Measurements from ENCODE around the gene CELF4.

CELF4 gene

DNA sequence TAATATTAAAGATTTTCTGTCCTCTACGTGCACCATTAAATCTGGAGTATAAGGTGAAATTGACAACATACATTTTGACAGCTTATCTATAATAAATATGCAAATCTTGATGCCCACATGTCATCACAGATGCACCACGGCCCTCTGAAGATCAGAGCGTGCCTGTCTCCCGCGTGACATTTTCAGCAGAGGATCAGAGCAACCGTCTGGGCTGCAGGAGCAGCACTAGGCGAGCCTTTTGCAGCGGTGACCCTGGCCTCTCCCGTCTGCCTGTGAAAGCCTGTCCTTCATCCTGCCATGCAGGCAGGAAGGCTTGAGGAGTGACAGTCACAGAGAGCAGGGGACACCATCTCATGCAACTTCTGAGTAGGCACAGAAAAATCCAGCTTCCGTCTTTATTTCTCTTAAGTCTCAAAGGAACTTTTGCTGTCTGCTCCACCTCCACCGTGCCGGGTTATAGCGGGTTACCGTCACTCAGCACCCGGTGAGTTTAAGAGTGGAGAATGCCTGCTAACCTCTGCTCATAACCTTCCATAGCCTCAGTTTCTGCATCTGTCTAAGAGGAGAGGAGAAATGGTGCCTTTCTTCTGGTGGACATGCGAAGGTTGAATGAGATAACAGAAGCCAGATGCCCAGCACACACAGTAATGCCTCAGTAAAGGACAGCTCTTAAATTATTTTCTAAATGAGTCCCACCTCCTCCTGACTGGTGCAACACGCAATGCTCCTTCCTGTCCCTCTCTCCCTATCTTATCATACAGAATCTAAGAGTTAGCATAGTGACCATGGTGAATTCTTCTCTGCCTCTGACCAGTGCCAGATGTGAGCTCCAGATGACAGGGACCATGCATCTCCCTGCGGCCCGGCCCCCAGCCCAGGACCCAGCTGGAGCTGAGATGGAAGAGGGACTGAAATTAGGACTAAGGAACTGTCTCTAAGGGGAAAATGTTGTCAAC lies 43.8 kb downstream of the CELF4 start:
- DNase-seq, result no peak

DNA sequence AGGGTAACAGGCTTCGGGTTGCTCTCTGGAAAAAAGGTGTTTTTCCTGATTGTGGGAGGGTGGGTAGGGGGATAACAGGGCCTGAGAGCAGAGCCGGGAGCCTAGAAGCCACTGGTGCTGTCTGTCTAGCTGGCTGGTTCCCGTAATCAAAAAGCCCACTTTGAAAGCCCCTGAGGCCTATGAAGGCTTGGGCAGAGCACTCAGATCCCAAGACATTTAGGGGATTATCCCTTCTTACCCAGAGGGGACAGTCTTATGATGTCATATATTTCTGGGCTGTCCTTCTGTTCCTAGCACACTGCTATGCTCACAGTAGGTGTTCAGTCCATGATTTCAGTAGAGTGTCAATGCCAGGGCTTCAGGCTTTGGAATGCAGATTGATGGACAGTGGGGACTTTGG lies 45.1 kb downstream of the CELF4 start:
- no peak for DNase-seq

DNA sequence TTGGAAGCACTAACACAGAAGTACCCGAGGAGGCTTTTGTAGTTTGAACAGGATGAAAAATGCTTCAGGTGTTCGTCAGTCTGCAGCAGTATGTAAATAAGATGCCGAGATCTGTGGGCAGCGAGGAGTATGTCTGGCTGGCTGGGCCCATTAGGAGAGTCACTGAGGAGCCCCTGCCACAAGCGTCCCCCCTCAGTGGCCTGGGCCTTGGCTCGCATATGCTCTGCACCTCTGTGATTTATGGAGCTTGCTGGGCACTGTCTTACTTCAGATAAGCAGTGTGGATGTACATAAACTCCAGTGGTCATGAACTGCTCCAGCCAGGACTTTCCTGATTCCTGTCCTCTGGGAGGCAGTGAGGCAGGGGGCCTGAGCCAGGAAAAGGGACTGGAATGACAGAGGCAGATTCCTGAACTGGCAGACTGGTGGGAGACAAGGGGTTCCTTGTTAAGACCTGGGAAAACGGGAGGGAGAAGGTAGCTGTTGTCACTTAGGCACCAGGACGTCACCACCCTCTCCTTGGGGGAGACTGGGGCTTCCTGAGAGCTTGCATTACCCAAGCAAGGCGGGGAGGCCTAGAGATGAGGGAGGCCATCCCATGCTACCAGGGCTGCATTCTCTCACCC lies 46.0 kb downstream of the CELF4 start:
- DNase-seq, result no peak

DNA sequence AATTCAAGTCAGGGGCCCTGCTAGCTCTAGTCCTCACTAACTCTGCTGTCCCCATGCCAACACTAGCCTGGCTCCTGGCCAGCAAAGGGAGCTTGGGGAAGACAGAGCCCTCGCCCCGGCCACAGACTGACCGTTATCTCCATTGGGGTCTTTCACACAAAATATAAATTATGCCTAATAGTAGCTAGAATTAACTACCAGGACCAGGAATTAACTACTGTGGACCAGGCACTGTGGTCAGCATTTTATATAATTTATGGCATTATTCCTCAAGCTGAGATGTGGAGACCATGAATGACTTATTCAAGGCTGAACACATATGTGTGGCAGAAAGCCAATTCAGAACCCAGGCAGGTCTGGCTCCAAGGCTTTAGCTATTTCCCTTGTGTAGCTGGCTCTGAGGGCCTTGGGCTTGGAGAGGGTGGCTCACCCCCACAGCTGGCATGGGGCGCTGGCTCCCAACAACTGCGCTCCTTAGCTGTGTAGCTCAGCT lies 49.2 kb downstream of the CELF4 start:
- peak in 1 of 2 experiments; percentile 10 for DNase-seq

DNA sequence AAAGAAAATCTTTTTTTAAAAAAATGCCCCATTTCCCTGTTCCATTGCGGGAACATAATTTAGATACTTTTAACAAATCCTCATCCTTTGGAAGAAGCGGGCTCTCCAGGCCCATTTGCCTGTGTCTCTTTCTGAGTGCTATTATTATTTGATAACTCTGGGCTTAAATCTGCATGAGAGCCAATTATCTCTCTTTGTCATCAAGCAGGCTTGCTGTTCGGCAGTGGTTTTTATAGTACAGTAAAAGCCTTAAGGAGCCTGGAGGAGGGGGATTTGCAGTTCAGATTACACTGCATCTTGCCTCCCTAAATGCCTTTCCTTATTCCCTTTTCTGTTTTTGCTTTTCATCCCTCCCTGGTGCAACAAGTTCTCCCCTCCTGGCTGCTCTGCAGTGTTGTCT lies 50.6 kb downstream of the CELF4 start:
- DNase-seq, result no peak

DNA sequence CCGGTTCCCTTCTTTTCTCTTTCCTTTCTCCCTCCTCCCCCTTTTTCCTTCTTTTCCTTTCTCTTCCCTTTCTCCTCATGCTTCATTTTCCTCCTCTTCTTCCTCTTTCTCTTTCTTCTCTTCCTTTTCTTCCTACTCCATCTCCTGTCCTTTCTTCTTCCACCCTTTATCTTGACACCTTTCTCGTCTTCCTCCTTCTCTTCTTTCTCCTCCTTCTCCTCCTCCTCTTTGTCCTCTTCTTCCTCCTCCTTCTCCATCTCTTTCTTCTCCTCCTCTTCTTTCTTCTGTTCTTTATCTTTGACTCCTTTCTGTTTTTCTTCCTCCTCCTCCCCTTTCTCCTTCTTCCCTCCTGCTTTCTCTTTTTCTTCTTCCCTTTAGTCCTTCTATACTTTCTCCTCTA lies 53.2 kb downstream of the CELF4 start:
- no peak for DNase-seq

DNA sequence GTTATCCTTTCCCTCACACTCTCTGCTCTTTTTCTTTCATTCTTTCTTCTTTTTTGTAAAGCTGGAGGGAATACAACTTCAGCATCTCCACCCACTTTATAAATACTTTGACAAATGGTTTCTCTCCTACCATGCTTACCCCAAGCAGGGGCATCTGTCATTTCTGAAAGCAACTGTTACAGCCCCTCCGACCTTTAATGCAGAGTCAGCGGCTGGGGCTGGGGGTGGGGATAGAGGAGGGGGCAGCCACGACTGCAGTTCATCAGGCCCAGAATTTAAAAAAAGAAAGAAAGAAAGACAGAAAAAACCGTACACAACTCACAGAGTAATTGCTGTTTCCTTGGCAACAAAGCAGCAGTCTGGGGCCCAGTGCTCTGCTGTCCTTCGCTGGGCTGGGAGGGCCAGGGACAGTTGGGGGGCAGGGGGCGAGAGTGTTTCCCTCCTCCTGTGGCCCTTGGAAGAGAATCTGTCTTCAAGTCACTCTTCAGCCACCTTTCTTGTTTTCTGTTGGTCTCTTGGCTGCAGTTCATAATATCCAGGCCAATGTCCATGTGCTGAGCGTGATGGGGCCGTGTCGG lies 53.8 kb downstream of the CELF4 start:
- no peak for DNase-seq

DNA sequence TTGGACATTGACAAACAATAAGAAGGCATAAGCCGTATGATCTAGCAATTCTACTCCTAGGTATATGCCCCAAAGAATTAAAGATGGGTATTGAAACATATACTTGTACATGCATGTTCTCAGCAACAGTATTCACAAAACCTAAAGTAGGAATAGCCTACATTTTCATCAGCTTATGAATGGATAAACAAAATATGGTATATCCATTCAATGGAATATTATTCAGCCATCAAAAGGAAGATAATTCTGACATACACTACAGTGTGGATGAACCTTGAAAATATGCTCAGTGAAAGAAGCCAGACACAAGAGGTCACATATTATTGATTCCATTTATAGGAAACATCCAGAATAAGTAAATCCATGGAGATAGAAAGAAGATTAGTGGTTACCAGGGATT lies 56.0 kb downstream of the CELF4 start:
- DNase-seq, result no peak

DNA sequence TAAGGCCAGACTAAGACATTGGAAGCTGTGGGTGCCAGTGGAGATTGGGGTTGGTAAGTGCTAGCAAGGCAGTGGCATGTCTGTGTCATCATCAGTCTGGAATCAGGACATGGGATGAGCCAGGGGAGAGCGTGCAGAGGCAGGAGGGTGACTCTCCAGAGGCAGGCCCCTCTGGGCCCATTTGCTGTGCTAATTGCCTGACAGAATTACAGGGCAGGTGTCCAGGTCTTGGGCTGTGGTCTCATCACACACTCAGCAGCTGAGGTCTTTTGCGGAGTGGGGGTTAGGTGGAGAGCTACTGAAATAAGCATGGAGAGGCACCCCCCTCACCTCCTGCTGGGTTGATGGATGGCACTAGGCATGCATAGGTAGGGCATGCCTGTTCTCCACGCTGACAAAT lies 57.4 kb downstream of the CELF4 start:
- DNase-seq, result peak; percentile 87 to 93

DNA sequence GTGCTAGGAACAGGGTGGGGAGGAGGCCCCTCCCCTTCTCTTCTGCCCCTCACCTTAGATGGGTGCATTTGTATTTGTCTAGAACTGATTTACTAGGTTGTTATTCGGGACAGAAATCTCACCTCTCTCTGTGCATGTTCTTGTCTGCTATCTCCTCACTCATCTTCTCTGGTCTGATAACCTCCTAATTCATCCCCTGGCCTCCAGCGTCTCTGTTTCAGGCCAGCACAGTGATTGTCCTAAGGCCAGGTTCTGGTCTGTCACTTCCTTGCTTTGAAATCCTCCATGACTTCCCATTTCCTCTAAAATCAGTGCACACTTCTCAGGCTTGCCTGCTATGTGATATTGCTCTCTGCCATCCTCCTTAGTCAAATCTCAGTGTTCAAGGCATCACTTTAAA lies 58.4 kb downstream of the CELF4 start:
- no peak for DNase-seq

DNA sequence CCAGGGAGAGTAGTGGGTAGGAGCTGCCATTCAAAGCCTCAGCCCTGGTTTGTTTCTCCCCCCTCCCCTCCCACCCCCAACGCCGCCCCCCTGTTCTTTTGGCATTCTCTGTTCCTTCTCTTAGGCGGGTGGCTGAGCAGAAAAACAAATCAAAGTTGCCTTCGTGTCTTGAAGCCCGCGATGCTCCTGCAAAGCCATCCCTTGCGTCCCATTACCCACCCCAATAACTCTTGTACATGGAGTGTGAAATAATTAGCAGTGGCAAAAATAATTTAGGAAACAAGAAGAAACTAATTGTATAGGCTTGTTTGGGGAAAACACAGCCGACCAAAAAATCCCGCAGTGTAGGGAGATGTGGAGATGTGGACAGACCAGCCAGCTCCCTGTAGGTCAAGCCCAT lies 59.6 kb downstream of the CELF4 start:
- no peak for DNase-seq

DNA sequence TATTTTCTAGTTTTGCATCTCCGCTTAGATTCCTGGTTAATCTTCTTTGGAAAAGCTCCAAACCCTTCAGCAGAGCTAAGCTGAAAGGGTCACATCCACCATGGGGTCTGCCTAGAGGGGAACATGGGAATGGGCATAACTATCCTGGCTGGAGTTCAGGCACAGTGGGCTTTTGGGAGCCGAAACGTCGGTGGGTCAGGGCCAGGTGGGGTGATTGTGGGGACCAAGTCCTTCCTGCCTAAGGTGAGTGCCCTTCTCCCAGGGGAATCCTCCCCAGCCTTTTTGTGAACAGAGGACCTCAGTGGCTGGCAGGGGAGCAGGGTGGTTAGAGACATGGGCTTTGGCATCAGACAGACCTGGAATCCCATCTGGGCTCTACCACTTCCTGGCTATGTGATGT lies 60.3 kb downstream of the CELF4 start:
- DNase-seq, result no peak

DNA sequence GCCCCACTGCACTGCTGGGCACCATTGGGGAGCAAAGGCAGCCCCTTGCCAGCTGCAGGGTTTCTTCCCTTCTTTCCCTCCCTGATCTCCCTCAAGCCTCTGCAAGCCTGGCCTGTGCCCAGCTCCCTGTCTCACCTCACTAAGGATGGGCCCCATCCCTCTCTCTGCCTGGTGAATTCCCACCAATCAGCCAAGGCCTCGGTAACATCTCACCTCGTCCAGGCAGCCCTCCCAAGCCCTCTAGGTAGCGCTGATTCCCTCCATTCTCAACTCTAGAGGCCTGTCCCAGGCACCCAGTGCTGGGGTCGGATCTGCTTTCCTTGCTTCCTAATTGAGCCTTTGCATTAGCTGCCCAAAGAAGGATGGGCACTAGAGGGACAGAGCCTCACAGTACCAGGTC lies 63.0 kb downstream of the CELF4 start:
- DNase-seq, result no peak

DNA sequence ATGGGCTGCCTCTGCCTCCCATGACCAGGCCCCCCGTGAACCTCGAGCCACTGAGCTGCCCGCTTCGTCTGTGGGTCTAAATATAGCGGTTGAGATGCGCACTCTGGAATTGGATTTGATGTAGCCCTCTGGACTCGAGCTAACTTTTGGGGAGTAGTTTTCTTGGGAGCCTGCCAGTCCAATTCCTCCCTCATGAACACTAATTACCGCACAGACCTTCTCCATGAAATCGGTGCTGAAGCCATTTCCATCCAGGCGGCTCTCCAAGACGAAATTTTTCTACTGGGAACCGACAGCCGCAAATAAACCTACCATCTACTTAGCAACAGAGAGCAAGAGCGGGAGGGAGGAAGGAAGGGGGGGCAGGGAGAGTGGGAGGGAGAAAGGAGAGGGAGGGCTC lies 63.6 kb downstream of the CELF4 start:
- no peak for DNase-seq

DNA sequence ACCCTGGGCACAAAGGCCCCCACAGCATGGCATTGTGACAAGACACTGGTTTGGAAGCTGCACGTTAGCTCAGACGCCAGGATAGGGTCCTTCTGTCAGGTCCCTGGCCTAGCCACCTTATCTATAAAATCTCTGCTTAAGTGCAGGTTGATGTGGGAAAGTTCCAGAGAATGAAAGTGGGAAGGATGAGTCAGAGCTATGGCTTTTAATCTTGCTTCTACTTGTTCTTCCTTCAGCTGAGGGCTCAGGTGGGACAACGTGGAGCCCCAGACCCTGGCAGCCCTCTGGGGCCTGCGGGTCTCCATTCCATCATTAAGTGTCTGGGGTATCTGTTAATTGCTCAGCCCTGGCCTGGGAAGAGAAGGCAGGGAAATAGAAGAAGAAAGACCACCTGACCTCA lies 64.5 kb downstream of the CELF4 start:
- DNase-seq, result no peak

DNA sequence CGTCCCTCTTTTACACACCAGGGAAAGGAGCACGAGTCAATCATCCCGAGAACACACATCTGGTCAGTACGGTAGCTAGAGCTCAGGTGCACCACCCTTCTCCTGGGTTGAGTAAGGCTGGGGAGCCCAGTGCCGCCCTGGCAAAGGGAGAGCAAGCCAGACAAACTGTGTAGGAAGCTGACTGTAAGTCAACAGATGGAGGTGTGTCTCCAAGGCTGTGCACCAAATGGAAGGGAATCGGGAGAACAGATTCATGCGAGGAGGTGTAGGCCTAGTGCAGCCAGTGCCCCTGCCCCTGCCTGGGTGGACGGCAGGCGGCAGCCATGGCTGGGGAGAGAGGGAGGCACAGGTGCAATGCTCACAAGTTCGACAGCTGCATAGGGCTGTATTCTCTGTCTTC lies 65.7 kb downstream of the CELF4 start:
- DNase-seq, result no peak

DNA sequence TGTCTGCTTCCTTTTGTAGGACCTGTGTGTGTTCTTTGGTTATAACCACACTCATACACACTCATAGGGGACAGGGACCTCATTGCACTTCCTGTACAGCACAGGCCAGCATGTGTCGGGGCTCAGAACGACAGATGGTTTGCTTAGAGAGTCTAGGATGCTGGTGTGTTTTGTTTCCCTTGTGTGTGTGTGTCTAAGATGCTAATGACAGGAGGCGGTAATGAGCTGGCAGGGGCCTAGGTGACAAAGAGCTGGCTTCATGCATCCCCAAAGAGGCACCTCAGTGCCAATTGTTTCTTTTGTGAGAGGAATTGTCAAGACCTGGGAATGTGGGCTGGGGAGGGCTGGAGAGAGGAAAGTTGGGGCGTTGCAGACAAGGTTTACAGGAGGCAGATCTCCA lies 66.6 kb downstream of the CELF4 start:
- DNase-seq, result peak; percentile 86 to 98

DNA sequence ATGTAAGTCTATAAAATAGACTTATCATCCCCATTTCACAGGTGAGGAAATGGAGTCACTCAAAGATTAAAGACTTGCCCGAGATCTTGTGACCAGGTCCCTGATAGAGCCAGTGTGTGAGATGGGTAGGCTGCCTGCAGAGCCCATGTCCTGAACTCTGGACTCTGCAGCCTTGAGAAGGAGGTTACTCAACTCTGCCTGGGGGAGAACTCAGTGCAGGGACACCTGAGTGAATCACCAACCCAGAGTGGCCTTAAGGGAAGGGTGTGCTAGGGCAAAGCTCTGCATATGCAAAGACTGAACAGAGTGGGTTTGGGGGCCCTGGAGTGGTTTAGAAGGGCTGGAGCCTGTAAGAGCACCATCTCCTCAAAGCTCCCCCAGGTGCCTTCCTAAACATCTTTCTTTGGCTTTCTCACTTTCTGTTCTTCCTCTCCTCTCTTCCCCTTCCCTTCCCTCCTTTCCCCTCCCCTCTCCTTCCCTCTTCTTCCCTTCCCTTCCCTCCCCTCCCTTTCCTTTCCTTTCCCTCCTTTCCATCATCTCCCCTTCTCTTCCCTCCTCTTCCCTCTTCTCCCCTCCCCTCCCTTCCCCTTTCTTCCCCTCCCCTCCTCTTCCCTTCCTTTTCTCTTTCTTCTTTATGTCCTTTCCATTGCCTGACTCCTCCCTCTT lies 67.6 kb downstream of the CELF4 start:
- DNase-seq, result no peak

DNA sequence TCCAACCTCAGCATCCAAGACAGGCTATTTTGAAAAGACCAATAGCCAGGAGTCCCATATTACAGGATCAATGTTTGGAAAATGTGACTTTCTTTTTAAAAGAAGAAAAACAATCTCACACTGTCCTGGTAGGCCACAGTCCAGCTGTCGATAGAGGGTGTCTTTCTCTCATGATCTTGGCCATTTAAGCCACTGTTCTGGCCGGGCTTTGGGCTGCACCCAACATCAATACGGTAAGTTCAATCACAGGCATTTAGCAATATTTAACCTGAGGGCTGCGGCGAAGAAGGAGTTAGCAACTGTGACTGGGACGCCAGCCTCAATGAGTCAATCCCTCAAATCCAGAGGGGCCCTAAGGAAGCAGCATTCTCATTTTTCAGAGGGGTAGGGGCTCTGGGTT lies 69.0 kb downstream of the CELF4 start:
- DNase-seq, result no peak

DNA sequence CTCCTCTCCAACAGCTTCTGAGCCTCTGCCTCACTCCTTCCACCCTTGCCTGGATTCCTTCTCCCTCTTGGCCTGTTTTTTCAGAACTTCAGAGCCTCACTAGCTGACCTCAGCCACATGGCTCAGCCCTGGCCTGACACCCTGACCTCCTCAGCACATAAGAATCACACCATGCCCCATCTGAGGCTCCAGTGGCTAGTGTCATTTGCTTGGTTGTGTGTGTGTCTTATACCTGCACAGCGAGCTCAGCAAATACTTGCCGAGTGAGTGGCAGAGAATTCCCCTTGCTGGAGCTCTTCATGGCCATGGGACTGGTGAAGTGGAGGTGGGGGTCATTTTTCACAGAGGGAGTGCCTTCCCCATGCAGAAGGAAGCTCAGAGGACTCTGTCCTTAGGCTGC lies 70.2 kb downstream of the CELF4 start:
- no peak for DNase-seq

DNA sequence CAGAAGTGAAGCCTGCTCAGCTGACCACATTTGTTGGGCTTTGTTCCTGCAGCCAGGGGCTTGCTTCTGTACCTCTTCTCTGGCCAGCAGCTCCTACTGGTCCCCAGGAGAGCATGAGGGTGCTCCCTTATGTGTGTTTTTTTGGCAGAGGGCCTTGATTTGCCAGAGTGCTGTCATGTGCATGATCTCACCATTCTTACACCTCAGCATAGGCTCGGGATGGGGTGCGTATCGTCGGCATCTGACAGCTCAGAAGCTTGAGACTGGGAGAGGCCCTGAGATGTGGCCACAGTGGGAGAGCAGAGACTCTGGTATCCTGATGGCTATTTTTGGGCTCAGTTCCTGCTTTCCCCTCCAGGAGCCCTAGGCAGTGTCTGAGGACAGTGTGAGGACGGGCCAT lies 71.2 kb downstream of the CELF4 start:
- no peak for DNase-seq

DNA sequence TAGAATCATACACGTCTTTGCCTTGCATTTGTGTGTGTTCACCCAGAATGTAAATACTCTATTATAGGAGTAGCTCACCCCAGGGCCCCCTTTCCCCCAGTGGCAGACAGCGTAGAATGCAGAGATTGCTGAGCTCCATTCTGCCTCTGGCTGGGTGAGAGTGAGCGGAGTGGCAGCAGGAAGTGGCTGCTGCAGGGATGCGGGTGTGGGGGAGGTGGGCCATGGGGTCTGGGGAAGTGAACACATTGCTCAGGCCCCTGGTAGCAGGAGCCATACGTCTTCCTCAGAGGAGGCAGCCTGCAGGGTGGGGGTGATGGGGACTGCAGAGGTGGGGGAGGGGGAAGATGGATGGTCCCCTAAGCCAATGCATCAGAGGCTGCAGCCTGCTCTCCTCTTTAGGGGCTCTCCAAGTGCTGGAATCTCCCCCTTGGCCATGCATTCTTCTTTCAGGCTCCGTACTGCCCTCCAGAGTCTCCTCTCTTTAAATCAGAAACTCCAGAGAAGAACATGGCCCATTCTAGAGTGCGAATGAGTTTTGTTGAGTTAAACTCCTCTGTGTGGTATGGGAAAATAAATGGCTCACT lies 72.2 kb downstream of the CELF4 start:
- no peak for DNase-seq

DNA sequence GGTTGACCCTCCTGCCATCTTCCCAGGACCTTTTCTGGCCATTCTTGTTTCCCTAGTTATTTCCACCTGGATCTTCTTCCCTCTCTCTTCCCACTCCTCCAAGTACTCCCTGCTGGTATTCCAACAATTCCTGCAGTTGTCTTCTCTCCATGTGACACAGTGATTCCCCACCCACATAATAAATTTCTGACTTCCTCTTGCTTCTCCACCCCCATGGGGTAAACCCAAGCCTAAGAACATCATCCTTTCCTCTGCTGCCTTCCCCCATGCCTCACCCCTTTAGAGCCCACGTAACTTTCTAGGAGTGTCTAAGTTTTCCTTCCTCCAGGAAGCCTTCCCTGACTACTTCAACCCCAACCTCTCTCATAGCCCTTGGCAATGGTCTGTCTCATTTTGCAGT lies 72.6 kb downstream of the CELF4 start:
- no peak for DNase-seq

Data from NCI-H2081 (cell line).